ENCODE data around the gene DOCK6.

Gene DOCK6

DNA sequence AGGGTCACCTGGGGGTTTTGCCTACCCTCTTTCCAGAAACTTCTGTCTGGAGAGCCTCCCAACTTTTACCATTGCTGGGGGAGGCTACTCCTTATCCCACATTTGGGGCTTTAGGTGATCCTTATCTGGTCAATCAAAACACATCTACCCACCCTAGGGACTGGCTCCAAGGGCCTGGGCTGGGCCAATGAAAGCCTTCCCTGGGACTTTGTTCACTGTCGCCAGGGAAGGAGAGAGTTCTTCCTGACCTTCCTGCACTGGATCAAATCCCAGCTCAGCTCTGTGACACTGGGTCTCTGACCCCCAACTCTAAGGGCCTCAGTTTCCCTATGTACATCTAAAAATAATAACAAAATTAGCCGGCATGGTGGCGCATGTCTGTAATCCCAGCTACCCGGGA lies 11.1 kb downstream of the DOCK6 start:
- in situ Hi-C loops (cut with MboI; ENCODE audit: low sequenced_read_pairs) = no loop called here

DNA sequence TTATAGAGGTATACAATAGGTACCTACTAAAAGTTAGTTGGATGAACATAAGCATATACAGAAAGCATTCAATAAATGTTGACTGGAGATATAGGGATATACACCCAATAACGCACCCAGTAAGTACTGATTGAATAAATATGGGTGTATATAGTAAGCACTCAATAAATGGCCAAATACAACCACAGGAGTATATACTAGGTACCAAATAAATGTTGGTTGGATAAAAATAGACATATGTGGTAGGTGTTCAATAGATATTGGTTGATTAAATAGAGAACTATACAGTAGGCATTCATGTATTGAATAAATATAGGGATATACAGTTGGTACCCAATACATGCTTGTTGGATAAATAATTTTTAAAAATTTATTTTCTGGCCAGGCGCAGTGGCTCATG lies 13.5 kb downstream of the DOCK6 start:
- in situ Hi-C loops (cut with MboI; ENCODE audit: low sequenced_read_pairs) = no loop called here

DNA sequence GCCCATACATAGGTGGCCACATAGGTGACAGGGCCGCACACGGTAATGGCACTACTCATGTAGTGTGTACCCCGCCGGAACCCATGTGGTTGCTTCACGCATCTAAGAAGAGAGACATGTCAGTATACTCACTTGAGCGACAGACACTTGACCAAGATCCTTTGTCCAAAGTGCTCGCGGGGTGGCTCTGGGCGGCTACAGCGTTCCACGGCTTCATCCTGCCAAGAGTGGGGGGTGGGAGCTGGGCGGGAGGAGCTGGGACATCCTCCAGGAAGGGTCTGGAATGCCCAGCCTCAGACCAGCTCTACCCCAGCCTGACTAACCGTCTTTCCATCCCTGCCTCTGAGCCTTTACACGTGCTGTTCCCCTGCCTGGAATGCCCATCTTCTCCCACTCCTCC lies 14.4 kb downstream of the DOCK6 start:
- in situ Hi-C loops (cut with MboI; ENCODE audit: low sequenced_read_pairs) = no loop called here

DNA sequence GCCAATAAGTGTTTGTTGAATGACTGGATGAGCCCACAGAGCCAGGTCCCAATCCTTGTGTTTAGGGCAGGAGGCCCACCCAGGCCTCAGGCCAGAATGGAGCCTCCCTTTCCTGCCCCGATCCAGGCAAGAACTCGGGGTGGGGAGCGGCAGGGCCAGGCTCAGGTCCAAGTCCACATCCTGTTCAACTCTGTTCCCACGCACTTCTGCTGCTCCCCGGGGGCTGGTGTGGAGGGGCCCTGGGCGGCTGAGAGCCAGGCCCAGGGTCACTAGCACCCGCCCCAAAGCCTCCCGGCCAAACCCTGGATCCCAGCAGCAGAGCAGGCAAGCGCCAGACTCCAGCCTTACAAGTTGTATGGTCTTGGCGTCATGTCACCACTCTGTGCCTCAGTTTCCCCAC lies 14.9 kb downstream of the DOCK6 start:
- in situ Hi-C loops (cut with MboI; ENCODE audit: low sequenced_read_pairs) = no loop called here

DNA sequence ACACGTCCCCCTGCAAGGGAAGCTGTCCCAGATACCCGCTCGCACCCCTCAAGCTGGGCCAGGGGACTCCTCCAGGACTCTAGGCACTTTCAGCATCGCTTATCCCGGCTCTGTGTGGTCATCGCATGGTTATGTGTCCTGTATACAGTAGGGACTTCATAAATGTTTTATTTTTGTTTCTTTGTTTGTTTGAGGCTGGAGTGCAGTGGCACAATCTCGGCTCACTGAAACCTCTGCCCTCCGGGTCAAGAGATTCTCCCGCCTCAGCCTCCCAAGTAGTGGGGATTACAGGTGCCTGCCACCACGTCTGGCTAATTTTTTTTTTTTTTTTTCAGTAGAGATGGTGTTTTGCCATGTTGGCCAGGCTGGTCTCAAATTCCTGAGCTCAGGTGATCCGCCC lies 15.4 kb downstream of the DOCK6 start:
- in situ Hi-C loops (cut with MboI; ENCODE audit: low sequenced_read_pairs) = no loop called here

DNA sequence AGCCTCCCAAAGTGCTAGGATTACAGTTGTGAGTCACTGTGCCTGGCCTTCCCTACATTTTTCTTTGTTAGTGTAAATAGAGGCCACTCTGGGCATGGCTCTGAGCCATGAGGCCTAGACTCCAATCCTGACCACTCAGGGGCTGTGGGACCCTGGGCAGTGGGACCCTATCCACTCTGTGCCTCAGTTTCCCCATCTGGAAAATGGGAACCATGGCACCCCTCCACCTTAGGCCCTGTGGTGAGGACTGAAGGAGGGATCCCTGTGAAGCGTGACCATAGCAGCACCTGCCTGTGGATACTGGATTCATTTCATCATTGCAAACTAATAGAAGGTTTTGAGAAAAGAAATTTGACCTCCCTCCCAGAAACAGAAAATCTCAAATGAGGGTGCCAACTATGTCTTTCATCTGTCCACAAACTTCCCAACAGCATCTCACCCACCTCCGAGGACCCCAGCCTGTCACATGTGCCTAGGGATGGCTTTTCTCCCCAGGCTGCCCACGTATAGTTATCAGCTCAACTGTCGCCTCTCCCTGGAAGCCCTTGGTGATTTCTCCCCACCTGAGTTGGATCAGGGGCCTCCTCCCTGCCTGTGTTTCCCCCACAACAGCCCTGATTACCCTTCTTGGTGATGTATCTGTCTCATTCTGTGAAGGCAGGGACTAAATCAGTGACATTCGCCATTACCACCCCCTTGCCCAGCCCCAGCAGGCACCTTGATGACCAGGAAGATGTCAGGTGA lies 17.3 kb downstream of the DOCK6 start:
- in situ Hi-C loops (cut with MboI; ENCODE audit: low sequenced_read_pairs) = no loop called here

DNA sequence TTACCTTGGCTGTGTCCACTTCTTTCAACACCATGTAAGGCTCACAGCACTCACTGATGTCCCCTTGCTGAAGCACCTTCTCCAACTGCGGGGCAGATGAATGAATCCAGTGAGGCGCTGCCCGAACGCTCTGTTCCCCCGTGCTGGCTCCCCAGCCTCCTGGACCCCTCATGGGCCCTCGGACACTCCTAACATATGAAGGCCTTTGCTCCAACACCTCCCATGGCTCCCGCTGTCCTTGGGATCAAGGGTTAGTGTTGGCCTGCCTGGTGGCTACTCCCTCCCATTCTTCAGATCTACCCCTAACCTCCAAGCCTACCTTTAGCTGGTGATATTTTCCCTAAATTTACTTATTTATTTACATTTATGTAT lies 18.5 kb downstream of the DOCK6 start:
- in situ Hi-C loops (cut with MboI; ENCODE audit: low sequenced_read_pairs) = no loop called here

DNA sequence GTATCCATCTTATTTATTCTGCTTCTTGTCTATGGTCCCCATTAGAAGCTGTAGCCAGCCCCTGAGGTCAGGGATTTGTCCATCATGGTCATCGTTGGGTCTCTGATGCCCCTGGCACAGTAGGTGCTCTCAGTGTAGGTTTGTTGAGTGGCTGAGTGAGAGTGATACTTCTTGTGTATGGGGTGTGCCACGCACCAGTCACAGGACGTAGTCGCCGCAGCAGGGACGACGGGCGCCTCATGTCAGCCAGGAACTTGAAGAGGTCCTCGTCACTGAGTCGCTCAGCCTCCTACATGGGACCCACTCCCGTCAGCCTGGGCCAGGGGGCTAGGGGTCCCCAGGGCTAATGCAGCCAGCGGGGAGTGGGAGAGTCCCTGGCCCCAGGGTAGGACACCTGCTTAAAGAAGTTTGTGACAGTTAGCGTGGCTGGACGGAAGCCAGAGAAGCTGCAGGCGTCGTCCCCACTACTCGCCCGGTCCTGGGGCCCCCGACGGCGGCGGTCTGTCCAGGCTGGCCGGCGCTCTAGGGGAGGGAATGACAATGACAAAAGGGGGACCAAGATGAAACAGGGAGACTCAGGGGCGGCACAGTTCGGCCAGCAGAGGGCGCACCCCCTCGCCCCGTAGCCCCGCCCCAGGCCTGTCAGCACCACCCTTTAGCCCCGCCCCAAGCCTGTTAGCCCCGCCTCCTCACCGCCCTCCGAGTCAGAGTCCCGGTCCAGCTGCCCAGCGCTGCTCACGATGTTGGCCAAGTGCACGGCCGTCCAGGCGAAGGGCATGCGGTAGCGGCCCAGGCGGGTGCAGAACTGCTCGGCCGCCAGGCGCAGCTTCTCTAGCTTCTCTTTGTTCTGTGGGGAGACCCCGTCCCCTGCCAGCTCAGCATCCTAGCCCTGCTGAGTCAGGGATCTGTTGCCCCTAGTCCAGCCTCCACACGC lies 19.2 kb downstream of the DOCK6 start:
- in situ Hi-C loops (cut with MboI; ENCODE audit: low sequenced_read_pairs) = no loop called here

DNA sequence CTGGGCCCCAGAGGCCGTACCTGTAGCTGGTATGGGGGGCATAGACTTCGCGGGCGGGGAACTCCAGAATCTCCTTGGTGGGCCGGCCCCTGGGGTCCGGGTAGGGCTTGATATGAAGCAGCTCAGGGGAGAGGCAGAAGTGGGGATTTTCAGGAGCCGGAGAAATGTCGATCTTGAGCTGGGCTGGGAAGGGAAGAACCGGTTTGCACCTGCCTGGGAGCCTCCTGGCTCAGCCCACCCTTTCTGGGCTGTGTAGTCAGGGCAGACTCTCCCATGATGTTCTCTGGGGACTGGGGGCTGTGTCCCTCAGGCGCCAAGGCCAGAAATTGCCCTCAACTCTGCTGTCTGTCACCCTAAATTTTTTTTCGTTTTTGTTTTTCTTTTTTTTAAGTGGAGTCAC lies 20.3 kb downstream of the DOCK6 start:
- in situ Hi-C loops (cut with MboI; ENCODE audit: low sequenced_read_pairs) = no loop called here

DNA sequence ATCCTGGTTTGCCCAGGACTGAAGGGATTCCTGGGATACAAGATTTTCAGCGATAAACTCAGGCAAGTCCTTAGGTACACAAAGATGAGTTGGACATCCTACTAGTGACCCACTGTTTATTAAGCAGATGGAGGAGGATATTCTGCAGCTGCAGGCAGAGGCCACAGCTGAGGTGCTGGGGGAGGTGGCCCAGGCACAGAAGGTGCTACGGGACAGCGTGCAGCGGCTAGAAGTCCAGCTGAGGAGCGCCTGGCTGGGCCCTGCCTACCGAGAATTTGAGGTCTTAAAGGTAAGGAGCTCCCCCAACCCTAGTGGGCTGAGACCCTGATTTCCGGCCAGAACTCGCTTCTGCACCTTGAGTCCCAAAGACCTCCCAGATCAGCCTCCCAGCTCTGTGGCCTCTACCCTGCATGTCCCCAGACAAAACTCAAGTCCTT lies 22.3 kb downstream of the DOCK6 start:
- in situ Hi-C loops (cut with MboI; ENCODE audit: low sequenced_read_pairs) = no loop called here

DNA sequence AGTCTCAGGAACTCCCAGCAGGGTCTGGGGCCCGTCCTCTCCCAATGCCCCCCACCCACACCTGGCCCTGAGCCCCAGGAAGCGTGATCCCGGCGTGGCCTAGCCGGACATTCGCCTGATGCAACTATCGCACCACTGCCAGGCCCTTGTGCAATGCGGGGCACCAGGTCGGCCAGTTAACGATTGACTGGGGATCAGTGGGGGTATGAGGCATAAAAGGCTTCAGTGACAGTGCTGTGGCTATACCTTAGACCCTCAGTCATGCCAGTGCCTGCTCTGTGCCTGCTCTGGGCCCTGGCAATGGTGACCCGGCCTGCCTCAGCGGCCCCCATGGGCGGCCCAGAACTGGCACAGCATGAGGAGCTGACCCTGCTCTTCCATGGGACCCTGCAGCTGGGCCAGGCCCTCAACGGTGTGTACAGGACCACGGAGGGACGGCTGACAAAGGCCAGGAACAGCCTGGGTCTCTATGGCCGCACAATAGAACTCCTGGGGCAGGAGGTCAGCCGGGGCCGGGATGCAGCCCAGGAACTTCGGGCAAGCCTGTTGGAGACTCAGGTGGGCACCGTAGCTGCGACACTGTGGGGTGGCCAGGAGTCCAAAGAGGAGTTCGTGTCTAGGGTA lies 22.8 kb downstream of the DOCK6 start, which contains the start of gene ANGPTL8:
ANGPTL8 (plus strand) TSS at position 243 of the 624 bp plus-strand sequence; CDS start at position 262, 19 bp downstream.
- in situ Hi-C loops (cut with MboI; ENCODE audit: low sequenced_read_pairs) = no loop called here

DNA sequence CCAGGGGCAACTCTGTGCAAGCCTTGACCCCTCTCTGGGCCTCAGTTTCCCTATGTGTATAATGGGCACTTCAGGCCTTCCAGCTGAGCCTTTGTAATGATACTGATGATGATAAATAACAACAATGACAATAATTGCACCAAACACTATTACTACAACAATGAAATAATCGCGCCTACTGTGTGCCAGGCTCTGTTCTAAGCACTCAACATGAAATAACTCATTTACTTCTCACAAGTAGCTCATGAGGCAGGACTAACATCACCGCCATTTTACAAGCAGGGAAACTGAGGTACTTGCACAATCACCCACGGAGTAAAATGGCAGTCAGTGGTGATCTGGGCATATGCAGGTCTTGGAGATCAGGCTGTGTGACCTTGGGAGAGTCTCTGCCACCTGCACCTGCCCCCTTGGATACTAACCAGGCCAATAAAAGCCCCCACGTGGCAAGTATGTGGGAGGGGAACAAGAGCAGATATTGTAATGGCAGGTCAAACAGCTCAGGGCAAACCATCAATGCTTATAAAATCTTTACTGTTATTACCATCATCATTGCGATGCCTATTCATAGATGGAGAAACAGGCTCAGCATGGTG lies 23.4 kb downstream of the DOCK6 start:
- in situ Hi-C loops (cut with MboI; ENCODE audit: low sequenced_read_pairs) = no loop called here

DNA sequence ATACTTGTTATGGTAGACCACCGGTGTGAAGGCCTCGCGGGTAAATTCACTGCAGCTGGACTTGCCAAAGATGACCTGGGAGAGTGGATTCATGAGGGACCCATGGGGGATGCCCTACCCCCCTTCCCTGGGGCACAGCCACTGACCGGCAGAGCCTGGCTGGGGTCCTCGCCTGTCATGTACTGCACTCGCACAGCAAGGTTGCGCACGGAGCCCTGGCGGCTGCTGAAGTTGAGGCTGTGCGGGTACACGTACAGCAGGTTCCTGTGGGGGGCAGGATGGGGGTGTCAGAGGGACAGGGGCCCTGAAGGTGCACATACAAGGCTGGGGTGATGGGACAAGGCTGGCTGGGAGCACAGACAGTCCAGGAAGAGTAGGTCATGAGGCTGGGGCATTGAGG lies 24.3 kb downstream of the DOCK6 start:
- in situ Hi-C loops (cut with MboI; ENCODE audit: low sequenced_read_pairs) = no loop called here

DNA sequence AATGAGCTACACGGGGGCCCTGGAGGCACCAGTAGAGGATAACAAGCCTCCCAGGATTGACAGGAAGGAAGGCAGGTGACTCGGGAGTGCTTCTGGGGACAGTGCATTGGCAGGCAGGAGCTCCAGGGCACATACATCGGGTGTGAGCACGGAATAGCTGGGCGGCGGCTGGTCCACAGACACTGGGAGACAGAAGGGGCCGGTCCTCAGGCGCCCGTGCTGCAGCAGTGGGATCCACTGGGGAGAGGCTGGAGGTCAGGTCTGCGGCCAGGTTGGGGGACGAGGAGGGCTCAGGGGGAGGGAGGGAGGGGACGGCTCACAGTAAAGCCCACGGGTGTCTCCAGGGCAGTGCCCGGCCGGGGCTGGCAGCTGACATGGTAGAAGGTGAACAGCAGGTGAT lies 25.0 kb downstream of the DOCK6 start:
- in situ Hi-C loops (cut with MboI; ENCODE audit: low sequenced_read_pairs) = no loop called here

DNA sequence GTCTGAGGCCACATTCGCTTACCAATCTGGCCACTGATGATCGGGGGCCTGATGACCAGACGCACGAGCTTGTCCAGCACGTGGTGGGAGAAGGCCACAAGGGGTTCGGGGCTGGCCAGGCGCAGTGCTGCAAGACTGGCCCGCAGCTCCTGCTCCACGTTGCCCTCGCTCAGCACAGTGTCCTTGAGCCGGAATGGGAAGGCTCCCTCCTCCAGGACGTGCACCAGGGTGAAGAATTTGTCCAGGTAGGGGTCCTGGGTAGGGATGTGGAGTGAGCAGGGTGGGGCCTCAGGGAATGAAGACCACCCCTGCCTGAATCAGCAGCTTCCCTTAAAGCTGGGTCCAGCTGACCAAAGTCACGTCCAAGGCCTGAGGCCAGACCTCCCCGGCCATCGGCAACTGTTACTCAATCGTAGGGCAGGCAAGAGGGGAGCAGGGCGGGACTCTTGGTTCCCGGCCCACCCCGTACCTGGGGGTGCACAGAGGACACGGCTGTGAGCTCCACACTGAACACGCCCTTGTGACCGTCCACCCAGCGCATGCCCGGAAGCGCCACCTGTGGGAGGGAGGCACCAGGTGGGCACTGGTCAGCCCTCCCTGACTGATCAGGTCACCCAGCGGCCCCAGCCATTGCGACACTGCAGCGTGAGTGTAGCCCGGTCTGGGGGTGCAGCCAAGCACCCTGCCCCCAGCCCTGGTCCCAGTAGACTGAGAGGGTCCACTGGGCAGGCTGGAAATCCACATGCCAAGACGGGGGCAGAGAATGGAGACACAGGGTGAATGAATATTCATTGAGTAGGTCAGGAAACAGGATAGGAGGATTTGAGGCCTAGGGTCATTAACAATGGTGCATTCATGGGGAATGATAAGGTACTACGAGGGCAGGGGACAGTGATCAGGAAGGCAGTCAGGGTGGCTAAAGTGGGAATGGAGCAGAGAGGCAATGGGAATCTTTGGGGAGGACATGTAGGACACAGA lies 25.7 kb downstream of the DOCK6 start:
- in situ Hi-C loops (cut with MboI; ENCODE audit: low sequenced_read_pairs) = no loop called here

DNA sequence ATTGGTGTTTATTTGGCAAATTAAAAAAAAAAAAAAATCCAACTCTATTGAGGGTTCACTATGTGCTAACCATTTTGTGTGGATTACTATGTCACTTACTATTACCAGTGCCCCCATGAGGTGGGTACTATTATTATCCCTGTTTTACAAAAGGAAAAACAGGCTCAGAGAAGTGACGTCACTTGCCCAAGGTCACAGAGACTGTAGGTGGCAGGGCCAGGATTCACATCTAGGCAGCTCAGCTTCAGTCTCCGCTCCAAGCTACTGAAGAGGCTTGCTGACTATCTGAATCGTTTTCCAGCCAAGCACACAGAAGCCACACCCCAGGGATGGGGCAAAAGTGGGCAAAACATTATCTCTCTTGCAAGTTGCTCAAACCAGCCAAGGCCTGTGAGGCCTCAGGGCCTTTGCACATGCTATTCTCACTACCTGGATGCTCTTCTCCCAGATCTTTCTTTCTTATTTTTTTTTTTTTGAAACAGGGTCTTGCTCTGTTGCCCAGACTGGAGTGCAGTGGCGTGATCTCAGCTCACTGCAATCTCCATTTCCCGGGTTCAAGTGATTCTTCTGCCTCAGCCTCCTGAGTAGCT lies 27.7 kb downstream of the DOCK6 start:
- in situ Hi-C loops (cut with MboI; ENCODE audit: low sequenced_read_pairs) = no loop called here

DNA sequence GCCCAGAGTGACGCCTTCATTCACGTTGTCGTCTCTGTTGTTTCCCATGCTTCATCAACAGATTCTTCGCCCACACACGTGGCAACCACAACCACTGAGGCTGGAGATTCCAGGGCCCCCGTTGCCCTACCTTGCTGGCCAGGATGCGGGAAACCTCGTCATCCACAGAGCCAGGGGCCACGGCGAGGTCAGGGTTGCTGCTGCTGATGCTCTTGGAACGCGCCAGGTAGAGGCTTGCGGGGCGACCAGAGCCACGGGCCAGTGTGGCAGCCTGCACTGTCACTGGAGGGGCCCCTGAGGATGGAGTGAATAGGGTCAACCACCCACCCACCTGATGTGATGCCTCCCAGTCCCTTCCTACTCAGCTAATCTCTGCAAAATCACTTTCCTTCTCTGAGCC lies 29.3 kb downstream of the DOCK6 start:
- in situ Hi-C loops (cut with MboI; ENCODE audit: low sequenced_read_pairs) = no loop called here

DNA sequence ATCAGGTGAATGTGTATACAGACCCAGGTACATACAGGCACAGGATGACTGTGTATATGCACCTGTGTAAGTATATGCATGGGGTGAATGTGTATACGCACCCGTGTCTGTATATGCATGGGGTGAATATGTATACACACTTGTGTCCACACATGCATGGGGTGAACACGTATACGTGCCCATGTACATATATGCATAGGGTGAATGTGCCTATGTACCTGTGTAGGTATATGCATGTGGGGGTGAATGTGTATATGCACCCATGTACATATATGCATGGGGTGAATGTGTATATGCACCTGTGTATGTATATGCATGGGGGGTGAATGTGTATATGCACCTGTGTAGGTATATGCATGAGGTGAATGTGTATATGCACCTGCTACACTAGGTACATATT lies 29.8 kb downstream of the DOCK6 start:
- in situ Hi-C loops (cut with MboI; ENCODE audit: low sequenced_read_pairs) = no loop called here

DNA sequence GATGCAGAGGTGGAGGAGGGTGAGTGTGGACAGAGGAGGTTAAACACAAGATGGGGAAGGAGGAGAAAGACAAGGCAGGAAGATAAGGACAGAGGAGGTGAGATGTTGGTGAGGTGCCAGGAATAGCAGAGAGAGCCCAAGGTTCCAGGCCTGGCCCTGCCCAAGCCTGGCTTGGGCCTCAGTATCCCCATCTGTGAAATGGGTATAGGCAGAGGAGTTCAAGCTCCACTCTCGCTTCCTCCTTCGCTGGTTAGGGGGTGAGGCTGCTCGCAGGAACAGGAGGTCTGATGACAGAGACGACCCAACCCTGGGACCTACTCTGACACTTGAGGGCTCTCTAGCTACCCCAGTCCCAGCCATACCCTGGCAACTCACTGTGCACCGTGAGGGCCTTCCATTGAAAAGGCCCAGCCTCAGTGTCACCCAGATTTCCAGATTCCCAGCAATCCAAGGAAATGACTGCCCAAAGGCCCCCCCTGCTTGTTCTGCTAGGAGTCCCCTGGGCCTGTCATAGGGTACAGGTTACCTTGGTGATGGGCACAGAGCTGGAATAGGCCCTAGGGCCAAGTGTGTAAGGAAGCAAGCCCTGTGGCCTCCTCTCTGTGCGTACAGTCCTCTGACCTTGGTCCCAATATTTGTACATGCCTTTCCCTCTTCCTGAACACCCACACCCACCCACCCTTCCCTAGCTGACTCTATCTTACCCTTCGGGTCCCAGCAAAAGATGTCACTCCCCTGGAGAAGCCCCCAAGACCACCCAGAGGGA lies 31.5 kb downstream of the DOCK6 start:
- in situ Hi-C loops (cut with MboI; ENCODE audit: low sequenced_read_pairs) = no loop called here

Measured in HL-60/S4 treated with phorbol 12-myristate 13-acetate at 8.2 ng/mL for 4 days and 3 days (cell line).